DOHH2 (cell line): ENCODE results near the gene AIG1.

Experiments used
- CTCF ChIP-seq: fragments of 200-600 bp; sonication (generic); IDR thresholded peaks from one replicate; pipeline ENCODE4 v1.5.1; 2014; ENCODE audit warnings: antibody characterized with exemption, mild to moderate bottlenecking, low read depth, low read length; ENCODE audit not compliant: poor library complexity, severe bottlenecking
- EZH2phosphoT487 ChIP-seq: fragments of 200-600 bp; sonication (generic); IDR thresholded peaks from 2 replicates; pipeline ENCODE4 v1.6.1; 2017; ENCODE audit warnings: borderline replicate concordance, mild to moderate bottlenecking, antibody characterized with exemption, low read length, moderate library complexity, mixed read lengths

- TF ChIP-seq CTCF (no peak), EZH2phosphoT487 (no peak)
Observed at GRCh38 chr6:143325379-143326140, 264.9 kb downstream of the AIG1 start.
